Colonic mucosa (tissue), 4 donors: Measurements from ENCODE around the gene KAT8. TPM values are rescaled to one million over a fixed set of nuclear protein-coding genes. Genes with fewer than 3 reads are reported as not detected.
"Not testable (repeated sequence)": the region's sequence is repeated elsewhere in the genome, so short reads cannot be mapped to it uniquely, and the experiment has no call there.

Experiments
- DNase-seq: peaks from one replicate; pipeline ENCODE4 v3.0.0-alpha.2; 2020
- H3K27ac ChIP-seq: fragments of 200-600 bp; one replicate; pipeline ENCODE4 v1.8.0; 2021
- H3K27me3 ChIP-seq: fragments of 200-600 bp; one replicate; pipeline ENCODE4 v1.8.0; 2021
- H3K36me3 ChIP-seq: fragments of 200-600 bp; one replicate; pipeline ENCODE4 v1.8.0; 2021
- H3K4me1 ChIP-seq: fragments of 200-600 bp; one replicate; pipeline ENCODE4 v1.8.0; 2021; ENCODE audit warnings: mild to moderate bottlenecking
- H3K4me3 ChIP-seq: fragments of 200-600 bp; one replicate; pipeline ENCODE4 v1.8.0; 2021
- H3K9ac ChIP-seq, 2 donors: one replicate each; pipeline ENCODE4 v1.7.0; 2013; ENCODE audit warnings: control low read depth in 2 of 2, low read depth in 2 of 2, low read length in 2 of 2
- H3K9me3 ChIP-seq: fragments of 200-600 bp; one replicate; pipeline ENCODE4 v1.8.0; 2021
- intact Hi-C: fragments of 100-400 bp; cut with DNase I; formaldehyde crosslinking; loops from one replicate; pipeline ENCODE4 v1.14.1; 2022
- total RNA-seq, 2 donors: library from RNA; stranded (reverse); fragmentation: NEBNext Ultra II Directional in 1 of 2; extraction: Animal tissue kit (Norgen Biotek cat#: 25700) in 1 of 2; gene quantifications; one replicate each; pipeline ENCODE4 v1.2.1, GENCODE V29; 2021
- TF ChIP-seq, protein P1 (sequence below): fragments of 200-600 bp; IDR thresholded peaks from one replicate; pipeline ENCODE4 v1.8.0; 2022; ENCODE audit warnings: antibody characterized with exemption, mild to moderate bottlenecking
- donor health status: healthy.
- donor health status: DM: no; HTN: no; CAD: no.
- donor health status: DM: no; HTN: no; CAD: no.

Gene KAT8
- total RNA-seq, 2 donors from 2014 or later = 42.2 to 69.5 TPM

DNA sequence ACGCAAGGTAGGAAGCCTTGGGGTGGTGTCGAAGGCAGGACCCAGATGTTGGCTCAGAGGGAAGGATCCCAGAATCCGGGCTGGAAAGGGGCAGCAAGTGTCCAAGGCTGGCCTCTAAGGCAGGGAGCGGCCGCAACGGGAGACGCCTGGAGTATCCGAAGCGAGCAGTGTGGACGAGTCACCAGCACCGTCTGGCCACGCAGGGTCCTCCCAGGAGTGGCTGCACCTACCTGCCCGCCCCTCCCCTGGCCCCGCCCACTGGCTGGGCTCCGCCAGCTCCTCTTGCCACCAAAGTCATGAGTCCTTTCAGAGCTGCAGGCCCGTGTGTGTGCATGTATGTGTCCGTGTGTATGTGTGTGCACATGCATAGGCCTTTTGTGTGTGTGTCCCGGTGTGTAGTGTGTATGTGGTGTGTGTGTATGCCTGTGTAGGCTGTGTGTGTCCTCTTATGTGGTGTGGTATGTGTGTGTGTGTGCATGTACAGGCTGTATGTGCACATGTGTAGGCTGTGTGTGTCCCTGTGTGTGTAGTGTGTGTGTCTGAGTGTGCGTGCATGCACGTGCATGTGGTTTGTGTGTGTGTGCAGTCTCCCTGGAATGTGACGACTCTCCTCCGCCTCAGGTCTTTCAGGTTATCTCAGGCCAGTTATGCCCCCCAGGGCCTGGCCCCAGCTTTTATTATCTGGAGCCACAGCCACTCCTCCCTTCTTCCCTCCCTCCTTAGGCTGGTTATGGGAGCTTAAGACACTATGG lies 18.2 kb downstream of the KAT8 start, which contains the start of gene PRSS8:
Gene PRSS8, minus strand, starts transcription at position 193 of the 752 bp plus-strand sequence. CDS start 229 bp downstream, outside the sequence.
- H3K4me1 ChIP-seq = peaks cover 20% of the 10 kb centered on the region
- H3K9ac ChIP-seq = peak within 1 kb of the TSS; percentile 79 to 100
- intact Hi-C loops = no loop called here

DNA sequence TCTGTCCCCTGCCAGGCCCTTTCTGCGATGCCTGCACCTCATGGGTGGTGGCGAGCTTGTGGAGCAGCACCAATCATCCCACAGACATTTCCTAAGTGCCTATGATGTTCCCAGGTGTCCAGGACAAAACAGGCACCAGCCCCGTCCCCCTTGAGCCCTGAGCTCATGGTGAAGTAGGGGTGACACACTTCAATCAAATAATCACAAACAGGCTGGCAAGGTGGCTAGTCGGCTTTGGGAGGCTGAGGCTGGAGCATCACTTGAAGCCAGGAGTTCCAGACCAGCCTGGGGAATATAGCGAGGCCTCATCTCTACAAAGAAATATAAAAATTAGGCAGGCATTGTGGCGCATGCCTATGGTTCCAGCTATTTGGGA lies 18.8 kb downstream of the KAT8 start:
- intact Hi-C loops = no loop called here
- H3K36me3 ChIP-seq = no peaks in the 10 kb centered on the region
- H3K27ac ChIP-seq = no peak overlapping the region
- no peaks in the 10 kb centered on the region for H3K9me3 ChIP-seq
- peaks cover 26% of the 10 kb centered on the region for H3K4me1 ChIP-seq
- H3K27me3 ChIP-seq = no peaks in the 10 kb centered on the region
- no peak overlapping the region for H3K4me3 ChIP-seq
- TF ChIP-seq, protein P1, sequence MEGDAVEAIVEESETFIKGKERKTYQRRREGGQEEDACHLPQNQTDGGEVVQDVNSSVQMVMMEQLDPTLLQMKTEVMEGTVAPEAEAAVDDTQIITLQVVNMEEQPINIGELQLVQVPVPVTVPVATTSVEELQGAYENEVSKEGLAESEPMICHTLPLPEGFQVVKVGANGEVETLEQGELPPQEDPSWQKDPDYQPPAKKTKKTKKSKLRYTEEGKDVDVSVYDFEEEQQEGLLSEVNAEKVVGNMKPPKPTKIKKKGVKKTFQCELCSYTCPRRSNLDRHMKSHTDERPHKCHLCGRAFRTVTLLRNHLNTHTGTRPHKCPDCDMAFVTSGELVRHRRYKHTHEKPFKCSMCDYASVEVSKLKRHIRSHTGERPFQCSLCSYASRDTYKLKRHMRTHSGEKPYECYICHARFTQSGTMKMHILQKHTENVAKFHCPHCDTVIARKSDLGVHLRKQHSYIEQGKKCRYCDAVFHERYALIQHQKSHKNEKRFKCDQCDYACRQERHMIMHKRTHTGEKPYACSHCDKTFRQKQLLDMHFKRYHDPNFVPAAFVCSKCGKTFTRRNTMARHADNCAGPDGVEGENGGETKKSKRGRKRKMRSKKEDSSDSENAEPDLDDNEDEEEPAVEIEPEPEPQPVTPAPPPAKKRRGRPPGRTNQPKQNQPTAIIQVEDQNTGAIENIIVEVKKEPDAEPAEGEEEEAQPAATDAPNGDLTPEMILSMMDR = no peak
- peak overlapping the region in 1 of 2 donors; percentile 100 for H3K9ac ChIP-seq
- DNase-seq = no peak

More for the DNA sequence above, 18.2 kb downstream of the KAT8 start, which contains the start of gene PRSS8:
- Histone ChIP-seq H3K36me3 (no peaks in the 10 kb centered on the region), H3K9me3 (no peaks in the 10 kb centered on the region), H3K27ac (peak within 1 kb of the TSS; percentile 98), H3K4me3 (peak within 1 kb of the TSS; percentile 63), H3K27me3 (no peaks in the 10 kb centered on the region)
- TF ChIP-seq, protein P1 = no peak
- peak; percentile 97 for DNase-seq

DNA sequence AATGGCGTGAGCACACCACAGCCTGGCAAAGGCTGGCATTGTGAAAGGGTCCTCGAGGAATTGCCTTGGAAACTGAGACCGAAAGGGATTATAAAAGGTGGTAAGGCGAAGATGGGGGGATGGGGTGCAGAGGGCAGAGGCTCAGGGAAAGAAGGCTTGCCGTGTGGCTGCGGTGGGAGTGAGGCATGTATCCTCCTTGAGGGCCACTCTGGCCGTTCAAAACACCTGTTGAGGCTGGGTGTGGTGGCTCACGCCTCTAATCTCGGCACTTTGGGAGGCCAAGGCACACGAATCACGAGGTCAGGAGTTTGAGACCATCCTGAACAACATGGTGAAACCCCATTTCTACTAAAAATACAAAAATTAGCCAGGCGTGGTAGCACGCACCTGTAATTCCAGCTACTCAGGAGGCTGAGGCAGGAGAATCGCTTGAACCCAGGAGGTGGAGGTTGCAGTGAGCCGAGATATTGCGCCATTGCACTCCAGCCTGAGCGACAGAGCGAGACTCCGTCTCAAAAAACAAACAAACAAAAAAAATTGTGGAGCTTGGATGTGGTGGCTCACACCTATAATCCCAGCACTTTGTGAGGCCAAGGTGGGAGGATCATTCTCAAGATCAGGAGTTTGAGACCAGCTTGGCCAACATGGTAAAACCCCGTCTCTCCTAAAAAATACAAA lies 19.5 kb downstream of the KAT8 start:
- H3K9me3 ChIP-seq, intact Hi-C loops, H3K27me3 ChIP-seq, H3K4me3 ChIP-seq, H3K27ac ChIP-seq, H3K9ac ChIP-seq, H3K36me3 ChIP-seq, DNase-seq: not testable (repeated sequence)
- H3K4me1 ChIP-seq = peaks cover 32% of the 10 kb centered on the region

DNA sequence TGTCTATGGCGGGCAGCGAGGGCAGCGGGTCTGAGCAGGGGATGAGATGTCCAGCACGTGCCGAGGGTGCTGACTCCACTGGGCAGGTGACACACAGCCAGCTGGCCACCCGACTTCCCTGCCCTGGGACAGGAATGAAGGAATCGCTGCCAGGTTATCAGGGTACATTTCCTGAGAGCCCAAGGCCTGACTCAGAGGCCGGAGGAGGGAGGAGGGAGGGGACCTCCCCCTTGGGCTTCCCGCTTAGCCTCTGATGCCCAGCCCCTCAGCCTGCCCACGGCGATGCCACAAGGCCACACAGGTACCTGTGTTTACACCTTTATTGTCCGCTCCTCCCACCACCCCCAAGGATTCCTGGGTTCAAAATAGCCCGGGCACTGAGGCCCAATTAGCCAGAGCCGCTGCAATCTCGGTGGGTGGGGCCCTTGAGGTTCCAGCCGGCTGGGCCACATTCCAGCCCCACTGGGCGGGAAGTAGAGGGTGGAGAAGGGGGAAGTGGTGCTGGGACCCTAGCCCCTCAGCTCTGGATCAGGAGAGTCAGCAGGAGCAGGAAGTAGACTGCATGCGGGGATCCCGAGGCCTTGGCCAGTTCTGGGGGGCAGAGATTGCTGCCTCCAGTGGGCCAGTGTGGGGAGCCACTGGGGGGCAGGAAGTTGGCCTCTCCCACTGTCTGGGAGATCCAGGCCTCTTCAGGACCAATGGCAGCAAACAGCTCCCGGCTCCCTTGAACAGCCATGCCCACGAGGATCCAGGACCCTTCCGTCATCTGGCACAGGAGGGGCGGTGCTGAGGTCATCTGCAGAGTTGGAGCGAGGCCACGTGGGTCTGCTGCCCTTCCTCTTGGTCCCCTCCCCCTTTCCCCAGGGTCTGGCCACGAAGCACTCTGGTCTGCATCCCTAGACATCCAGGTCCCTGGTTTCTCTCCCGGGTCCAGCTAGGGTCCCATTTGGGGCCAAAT lies 21.4 kb downstream of the KAT8 start:
- intact Hi-C loops = no loop called here
- DNase-seq = peak; percentile 83
- H3K9me3 ChIP-seq = no peaks in the 10 kb centered on the region
- H3K27ac ChIP-seq = peak overlapping the region; percentile 67
- H3K4me3 ChIP-seq = no peak overlapping the region
- H3K36me3 ChIP-seq = no peaks in the 10 kb centered on the region
- peak overlapping the region; percentile 33 to 80 for H3K9ac ChIP-seq
- peaks cover 23% of the 10 kb centered on the region for H3K4me1 ChIP-seq
- H3K27me3 ChIP-seq = no peaks in the 10 kb centered on the region
- TF ChIP-seq, protein P1 = no peak

DNA sequence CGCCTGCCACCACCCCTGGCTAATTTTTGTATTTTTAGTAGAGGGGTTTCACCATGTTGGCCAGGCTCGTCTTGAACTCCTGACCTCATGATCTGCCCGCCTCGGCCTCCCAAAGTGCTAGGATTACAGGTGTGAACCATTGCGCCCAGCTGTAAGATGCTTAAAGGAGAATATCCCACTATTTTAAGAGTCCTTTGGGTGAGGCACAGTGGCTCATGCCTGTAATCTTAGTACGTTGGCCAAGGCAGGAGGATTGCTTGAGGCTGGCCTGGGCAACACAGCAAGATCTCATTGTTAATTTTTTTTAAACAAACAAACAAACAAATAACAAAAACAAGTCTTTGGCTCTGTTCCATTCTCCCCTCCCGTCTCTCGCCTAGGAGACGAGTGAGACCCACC lies 23.6 kb downstream of the KAT8 start:
- not testable (repeated sequence) for H3K9me3 ChIP-seq, H3K4me3 ChIP-seq, H3K27me3 ChIP-seq, H3K36me3 ChIP-seq, DNase-seq
- peaks cover 23% of the 10 kb centered on the region for H3K4me1 ChIP-seq
- peak overlapping the region; percentile 61 to 74 for H3K9ac ChIP-seq
- intact Hi-C loops = loop anchor here (10.0 kb wide), 1 partner anchor 156 kb away; the partner anchor contains the start of gene HSD3B7
- H3K27ac ChIP-seq = peak overlapping the region; percentile 91
